K562 (cell line): ENCODE data around the gene POU2F3. TPM values are rescaled to one million over a fixed set of nuclear protein-coding genes. Genes with fewer than 3 reads are reported as not detected.

ENCODE experiments used
- ARHGAP35 ChIP-seq: fragments of 450-650 bp; IDR thresholded peaks from 2 replicates; pipeline ENCODE4 v1.6.1; 2018; ENCODE audit not compliant: partially characterized antibody
- BMI1 ChIP-seq: fragments of 150-350 bp; IDR thresholded peaks from 2 replicates; pipeline ENCODE4 v1.6.1; 2014; ENCODE audit warnings: low read length
- CEBPZ ChIP-seq: fragments of 150-350 bp; IDR thresholded peaks from 2 replicates; pipeline ENCODE4 v1.6.1; 2014; ENCODE audit warnings: low read depth, mild to moderate bottlenecking, low read length, borderline replicate concordance
- GABPA ChIP-seq: fragments of 200-800 bp; sonication (Bioruptor generic); conservative IDR thresholded peaks from 2 replicates; pipeline ENCODE4 v1.6.1; 2016; ENCODE audit warnings: low read depth, missing genetic modification characterization, missing compliant biosample characterization
- HBP1 ChIP-seq: fragments of 450-650 bp; formaldehyde crosslinking; IDR thresholded peaks from 2 replicates; pipeline ENCODE4 v1.4.0; 2022; ENCODE audit warnings: missing genetic modification characterization
- KDM1A ChIP-seq, 2 experiments: fragments of 450-650 bp; IDR thresholded peaks; 2 replicates each; pipeline ENCODE4 v1.6.1; 2016; ENCODE audit warnings: mild to moderate bottlenecking in 2 of 2
- KLF16 ChIP-seq: IDR thresholded peaks from 2 replicates; pipeline ENCODE4 v1.6.1; 2016; ENCODE audit warnings: antibody characterized with exemption
- LEF1 ChIP-seq: fragments of 450-650 bp; IDR thresholded peaks from 2 replicates; pipeline ENCODE4 v1.6.1; 2016; ENCODE audit warnings: mild to moderate bottlenecking
- MAFG ChIP-seq: fragments of 450-650 bp; conservative IDR thresholded peaks from 2 replicates; pipeline ENCODE4 v1.6.1; 2016; ENCODE audit warnings: missing genetic modification characterization, missing compliant biosample characterization
- MYNN ChIP-seq, 2 experiments: sonication (generic); formaldehyde crosslinking in 1 of 2; IDR thresholded peaks; 2 replicates each; pipeline versions ENCODE4 v1.5.0 to v1.6.1; 2016 to 2020; ENCODE audit warnings: antibody characterized with exemption in 1 of 2, missing genetic modification reagents in 1 of 2
- NCOR1 ChIP-seq: fragments of 450-650 bp; IDR thresholded peaks from 2 replicates; pipeline ENCODE4 v1.6.1; 2016; ENCODE audit warnings: mild to moderate bottlenecking, moderate library complexity
- POLR2B ChIP-seq: fragments of 450-650 bp; IDR thresholded peaks from 2 replicates; pipeline ENCODE4 v1.6.1; 2018; ENCODE audit warnings: low read depth; ENCODE audit not compliant: partially characterized antibody
- SMARCC2 ChIP-seq: fragments of 450-650 bp; IDR thresholded peaks from 2 replicates; pipeline ENCODE4 v1.6.1; 2017; ENCODE audit warnings: antibody characterized with exemption, moderate library complexity, mild to moderate bottlenecking, low read depth
- SP1 ChIP-seq: sonication (generic); formaldehyde crosslinking; IDR thresholded peaks from 2 replicates; pipeline ENCODE4 v1.8.1; 2022; ENCODE audit warnings: mild to moderate bottlenecking, missing genetic modification reagents
- SRSF7 ChIP-seq: fragments of 200-400 bp; formaldehyde crosslinking; optimal IDR thresholded peaks from 2 replicates; pipeline ENCODE3; 2017; ENCODE audit warnings: mild to moderate bottlenecking, low read depth, low read length
- ZBTB1 ChIP-seq: sonication (generic); formaldehyde crosslinking; IDR thresholded peaks from 2 replicates; pipeline ENCODE4 v1.8.1; 2023; ENCODE audit warnings: missing genetic modification reagents, low read depth, mild to moderate bottlenecking, borderline replicate concordance
- ZNF589 ChIP-seq: fragments of 200-800 bp; sonication (Bioruptor generic); IDR thresholded peaks from 2 replicates; pipeline ENCODE4 v1.6.1; 2016; ENCODE audit warnings: low read depth, missing genetic modification characterization, missing compliant biosample characterization
- polyA plus RNA-seq, 8 experiments: library from polyadenylated mRNA; depleted of rRNA in 4 of 8; stranded (reverse) in 5 of 8; unstranded in 3 of 8; fragments of >200 nt; fragmentation: Nextera tagmentation in 2 of 8; fragmentation: Illumina TruSeq in 1 of 8; extraction: Ambion mirVana in 2 of 8; extraction: Trizol in 1 of 8; gene quantifications; 2 replicates each; pipeline versions ENCODE4 v1.2.1 to v1.2.3, GENCODE V29; 2011 to 2014; ENCODE audit warnings: inconsistent platforms in 1 of 8, missing spikeins in 1 of 8
- total RNA-seq, 7 experiments: library from RNA; depleted of rRNA in 6 of 7; stranded (reverse); fragments of >200 nt in 6 of 7; fragmentation: Illumina TruSeq in 2 of 7; extraction: Trizol in 2 of 7; gene quantifications; 2 replicates each; pipeline versions ENCODE4 v1.2.1 to v1.2.3, GENCODE V29; 2011 to 2021; ENCODE audit warnings: low replicate concordance in 1 of 7
- TF ChIP-seq, protein P1 (sequence below), 2 experiments: fragments of 150-350 bp in 1 of 2; IDR thresholded peaks; 2 replicates each; pipeline ENCODE4 v1.6.1; 2012 to 2016; ENCODE audit warnings: low read depth in 2 of 2, low read length in 2 of 2, mild to moderate bottlenecking in 1 of 2, moderate library complexity in 1 of 2

Gene POU2F3
- total and polyA plus RNA-seq, 9 of the 15 experiments (the other 6 are each of a cell fraction or from before 2014, with no cell fraction given): not detected

DNA sequence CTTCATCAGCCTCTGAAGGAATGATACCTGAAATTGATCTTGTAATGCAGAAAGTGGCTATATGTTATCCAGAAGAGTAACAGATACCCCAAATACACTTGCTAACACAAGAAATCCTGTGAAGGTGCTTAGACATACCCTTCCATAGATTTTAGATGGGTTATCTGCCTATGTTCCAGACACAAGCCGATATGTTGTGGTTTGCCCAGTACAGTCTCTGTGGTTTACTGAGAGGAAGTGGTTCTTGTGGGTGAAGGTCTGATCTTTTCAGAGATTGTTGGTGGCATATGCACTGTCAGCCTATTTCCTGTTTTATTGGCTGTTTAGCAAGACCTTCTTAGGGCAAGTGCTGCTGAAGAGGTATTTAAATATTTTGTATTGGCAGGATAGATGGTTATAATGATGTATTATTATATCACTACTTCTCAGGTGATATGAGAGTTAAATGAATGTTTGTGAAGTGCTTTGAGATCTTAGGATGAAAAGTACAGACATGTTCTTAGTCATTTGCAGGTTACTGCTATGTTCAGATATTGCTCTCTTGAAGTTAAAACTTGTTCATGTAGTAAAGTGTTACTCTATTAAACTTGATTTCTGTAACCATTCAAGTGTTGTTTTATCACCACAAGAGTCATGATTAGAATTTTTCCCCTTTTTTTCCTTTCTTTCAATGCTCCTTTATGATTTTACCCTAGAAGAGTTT, 104.5 kb downstream of the POU2F3 start (continued):
- TF ChIP-seq MAFG (tag) (peak; percentile 50), HBP1 (no peak), GABPA (peak; percentile 79), SMARCC2 (peak; percentile 75), KDM1A (IDR thresholded peaks at IDR 0.05) (peak; percentile 83 to 88), ZBTB1 (CRISPR knock-in tag) (peak; percentile 96), POLR2B (no peak), SRSF7 (no peak), MYNN (IDR thresholded peaks at IDR 0.05) (peak; percentile 59; the same call in 1 of the 2 replicates), MYNN (CRISPR knock-in tag; IDR thresholded peaks at IDR 0.05) (no peak), NCOR1 (peak; percentile 68), BMI1 (no peak), KLF16 (0 out of 2 replicates have a peak, but pooled peaks have one; percentile 43), CEBPZ (no peak), ZNF589 (CRISPR knock-in tag) (0 out of 2 replicates have a peak, but pooled peaks have one; percentile 9), SP1 (no peak), LEF1 (peak; percentile 51; the same call in 1 of the 2 replicates), ARHGAP35 (no peak)
- TF ChIP-seq, protein P1, sequence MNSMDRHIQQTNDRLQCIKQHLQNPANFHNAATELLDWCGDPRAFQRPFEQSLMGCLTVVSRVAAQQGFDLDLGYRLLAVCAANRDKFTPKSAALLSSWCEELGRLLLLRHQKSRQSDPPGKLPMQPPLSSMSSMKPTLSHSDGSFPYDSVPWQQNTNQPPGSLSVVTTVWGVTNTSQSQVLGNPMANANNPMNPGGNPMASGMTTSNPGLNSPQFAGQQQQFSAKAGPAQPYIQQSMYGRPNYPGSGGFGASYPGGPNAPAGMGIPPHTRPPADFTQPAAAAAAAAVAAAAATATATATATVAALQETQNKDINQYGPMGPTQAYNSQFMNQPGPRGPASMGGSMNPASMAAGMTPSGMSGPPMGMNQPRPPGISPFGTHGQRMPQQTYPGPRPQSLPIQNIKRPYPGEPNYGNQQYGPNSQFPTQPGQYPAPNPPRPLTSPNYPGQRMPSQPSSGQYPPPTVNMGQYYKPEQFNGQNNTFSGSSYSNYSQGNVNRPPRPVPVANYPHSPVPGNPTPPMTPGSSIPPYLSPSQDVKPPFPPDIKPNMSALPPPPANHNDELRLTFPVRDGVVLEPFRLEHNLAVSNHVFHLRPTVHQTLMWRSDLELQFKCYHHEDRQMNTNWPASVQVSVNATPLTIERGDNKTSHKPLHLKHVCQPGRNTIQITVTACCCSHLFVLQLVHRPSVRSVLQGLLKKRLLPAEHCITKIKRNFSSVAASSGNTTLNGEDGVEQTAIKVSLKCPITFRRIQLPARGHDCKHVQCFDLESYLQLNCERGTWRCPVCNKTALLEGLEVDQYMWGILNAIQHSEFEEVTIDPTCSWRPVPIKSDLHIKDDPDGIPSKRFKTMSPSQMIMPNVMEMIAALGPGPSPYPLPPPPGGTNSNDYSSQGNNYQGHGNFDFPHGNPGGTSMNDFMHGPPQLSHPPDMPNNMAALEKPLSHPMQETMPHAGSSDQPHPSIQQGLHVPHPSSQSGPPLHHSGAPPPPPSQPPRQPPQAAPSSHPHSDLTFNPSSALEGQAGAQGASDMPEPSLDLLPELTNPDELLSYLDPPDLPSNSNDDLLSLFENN (IDR thresholded peaks at IDR 0.05; ENCODE audit: low read depth in 2 of 2, low read length in 2 of 2): 0 out of 4 replicates have a peak, but pooled peaks of 1 of the 2 experiments have one; percentile 42
